ENCODE data around the gene CAMK1D.

DNA sequence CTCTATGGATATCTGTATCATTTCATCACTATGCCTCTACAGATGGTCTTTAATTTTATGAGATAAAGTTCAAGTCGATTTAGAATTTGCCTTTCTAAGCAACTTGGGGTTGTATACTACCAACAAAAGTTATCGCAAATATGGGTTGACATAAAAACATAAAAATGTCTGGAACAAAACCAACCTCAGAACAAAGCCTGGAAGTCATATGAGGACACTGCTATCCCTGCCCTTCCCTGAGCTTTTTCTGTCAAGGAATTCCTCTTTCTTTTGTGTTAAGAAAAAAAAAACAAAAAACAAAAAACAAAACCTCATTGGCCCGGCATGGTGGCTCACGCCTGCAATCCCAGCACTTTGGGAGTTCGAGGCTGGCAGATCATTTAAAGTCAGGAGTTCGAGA lies 319.3 kb downstream of the CAMK1D start:
- TF ChIP-seq, protein P1, sequence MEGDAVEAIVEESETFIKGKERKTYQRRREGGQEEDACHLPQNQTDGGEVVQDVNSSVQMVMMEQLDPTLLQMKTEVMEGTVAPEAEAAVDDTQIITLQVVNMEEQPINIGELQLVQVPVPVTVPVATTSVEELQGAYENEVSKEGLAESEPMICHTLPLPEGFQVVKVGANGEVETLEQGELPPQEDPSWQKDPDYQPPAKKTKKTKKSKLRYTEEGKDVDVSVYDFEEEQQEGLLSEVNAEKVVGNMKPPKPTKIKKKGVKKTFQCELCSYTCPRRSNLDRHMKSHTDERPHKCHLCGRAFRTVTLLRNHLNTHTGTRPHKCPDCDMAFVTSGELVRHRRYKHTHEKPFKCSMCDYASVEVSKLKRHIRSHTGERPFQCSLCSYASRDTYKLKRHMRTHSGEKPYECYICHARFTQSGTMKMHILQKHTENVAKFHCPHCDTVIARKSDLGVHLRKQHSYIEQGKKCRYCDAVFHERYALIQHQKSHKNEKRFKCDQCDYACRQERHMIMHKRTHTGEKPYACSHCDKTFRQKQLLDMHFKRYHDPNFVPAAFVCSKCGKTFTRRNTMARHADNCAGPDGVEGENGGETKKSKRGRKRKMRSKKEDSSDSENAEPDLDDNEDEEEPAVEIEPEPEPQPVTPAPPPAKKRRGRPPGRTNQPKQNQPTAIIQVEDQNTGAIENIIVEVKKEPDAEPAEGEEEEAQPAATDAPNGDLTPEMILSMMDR (IDR thresholded peaks at IDR 0.05; ENCODE audit: poor library complexity): no peak
- no peak for TF ChIP-seq EZH2phosphoT487 (IDR thresholded peaks at IDR 0.05; ENCODE audit: low read depth, severe bottlenecking, unreplicated experiment)
- no peak for TF ChIP-seq EZH2 (IDR thresholded peaks at IDR 0.05; ENCODE audit: borderline replicate concordance)

Measured in hepatocyte (in vitro differentiated cells).